H1 (cell line): ENCODE results near the gene RHEB. TPM values are rescaled to one million over a fixed set of nuclear protein-coding genes. Genes with fewer than 3 reads are reported as not detected.

ENCODE experiments used
- CTCF ChIA-PET: fragments of 300-600 bp; sonication (Branson Sonifier 250); formaldehyde crosslinking; loops from one replicate; lab custom pipeline; 2021; ENCODE audit not compliant: partially characterized antibody; lab: Charles Lee
- POLR2A ChIA-PET: fragments of 300-600 bp; sonication (Branson Sonifier 250); formaldehyde crosslinking; loops from one replicate; lab custom pipeline; 2021; ENCODE audit warnings: inconsistent platforms; ENCODE audit not compliant: partially characterized antibody; lab: Charles Lee
- DNase-seq, 2 experiments: peaks; one replicate each; pipeline versions ENCODE4 v3.0.0 to v3.0.0-alpha.2; 2010 to 2022; ENCODE audit warnings: low spot score in 2 of 2, low read depth in 1 of 2, mixed read lengths in 1 of 2
- FAIRE-seq: peaks from 2 replicates; lab custom pipeline; 2011; peaks lifted over from hg19 to GRCh38; lab: Jason Lieb, UNC
- H2AFZ ChIP-seq: 2 replicates; pipeline ENCODE4 v1.8.1; 2012; ENCODE audit warnings: low read length, inconsistent platforms
- H2AK5ac ChIP-seq: 2 replicates; pipeline ENCODE4 v1.6.1; 2013; ENCODE audit warnings: low read depth, low read length
- H2BK120ac ChIP-seq: replicated peaks from 2 replicates; pipeline ENCODE3; 2013; ENCODE audit warnings: low read depth, low read length, inconsistent platforms
- H2BK12ac ChIP-seq: 2 replicates; pipeline ENCODE4 v1.6.1; 2013; ENCODE audit warnings: low read depth, low read length
- H2BK15ac ChIP-seq: 2 replicates; pipeline ENCODE4 v1.6.1; 2013; ENCODE audit warnings: low read length
- H2BK20ac ChIP-seq: 2 replicates; pipeline ENCODE4 v1.6.1; 2013; ENCODE audit warnings: low read length
- H2BK5ac ChIP-seq: 2 replicates; pipeline ENCODE4 v1.6.1; 2013; ENCODE audit warnings: low read depth, low read length
- H3K14ac ChIP-seq: 2 replicates; pipeline ENCODE4 v1.6.1; 2013; ENCODE audit warnings: inconsistent platforms; ENCODE audit not compliant: insufficient read length
- H3K18ac ChIP-seq: 2 replicates; pipeline ENCODE4 v1.6.1; 2013; ENCODE audit warnings: low read length; ENCODE audit errors: extremely low read depth
- H3K23ac ChIP-seq: 2 replicates; pipeline ENCODE4 v1.6.1; 2013; ENCODE audit warnings: inconsistent platforms; ENCODE audit not compliant: insufficient read length
- H3K23me2 ChIP-seq: 2 replicates; pipeline ENCODE4 v1.6.1; 2013; ENCODE audit warnings: low read depth, low read length
- H3K27ac ChIP-seq: 2 replicates; pipeline ENCODE4 v1.6.1; 2011; ENCODE audit warnings: low read depth, low read length, inconsistent platforms
- H3K27me3 ChIP-seq, 4 experiments: replicated peaks in 1 of 4; 1 replicate in 1 of 4; 2 replicates in 3 of 4; pipeline versions ENCODE4 v1.6.1 to v1.8.1; 2011 to 2013; ENCODE audit warnings: low read length in 3 of 4, mild to moderate bottlenecking in 3 of 4, inconsistent platforms in 2 of 4, mixed read lengths in 2 of 4, moderate library complexity in 1 of 4; ENCODE audit not compliant: control insufficient read depth in 3 of 4, insufficient read depth in 3 of 4; ENCODE audit errors: extremely low read depth in 1 of 4
- H3K36me3 ChIP-seq, 4 experiments: 2 replicates each; pipeline versions ENCODE4 v1.6.1 to v1.8.1; 2011 to 2013; ENCODE audit warnings: mild to moderate bottlenecking in 4 of 4, low read length in 3 of 4, moderate library complexity in 2 of 4, control low read depth in 1 of 4, inconsistent platforms in 1 of 4; ENCODE audit not compliant: insufficient read depth in 4 of 4, control insufficient read depth in 2 of 4
- H3K4ac ChIP-seq: replicated peaks from 2 replicates; pipeline ENCODE3; 2013; ENCODE audit warnings: low read length, low read depth, mixed read lengths, inconsistent platforms; ENCODE audit not compliant: insufficient read length
- H3K4me1 ChIP-seq, 4 experiments: replicated peaks in 1 of 4; 1 replicate in 1 of 4; 2 replicates in 3 of 4; pipeline versions ENCODE4 v1.6.1 to v1.8.1; 2011 to 2013; ENCODE audit warnings: low read length in 3 of 4, inconsistent platforms in 2 of 4, mixed read lengths in 1 of 4; ENCODE audit not compliant: insufficient read depth in 4 of 4, control insufficient read depth in 3 of 4
- H3K4me2 ChIP-seq, 2 experiments: 2 replicates each; pipeline versions ENCODE4 v1.6.1 to v1.8.1; 2011 to 2013; ENCODE audit warnings: low read depth in 2 of 2, low read length in 2 of 2, control low read depth in 1 of 2, inconsistent platforms in 1 of 2, mild to moderate bottlenecking in 1 of 2; ENCODE audit not compliant: insufficient read depth in 1 of 2
- H3K4me3 ChIP-seq, 4 experiments: fragments of 200-600, 300-600 bp in 1 of 4; sonication (generic), shearing (Covaris generic), sonication (Bioruptor Twin) in 1 of 4; 2 replicates each; pipeline versions ENCODE4 v1.5.1 to v1.8.1; 2011 to 2016; ENCODE audit warnings: low read length in 4 of 4, low read depth in 3 of 4, control low read depth in 2 of 4, inconsistent platforms in 2 of 4, mild to moderate bottlenecking in 2 of 4, mixed read lengths in 1 of 4, moderate library complexity in 1 of 4; ENCODE audit not compliant: insufficient read depth in 2 of 4; ENCODE audit errors: extremely low read depth in 1 of 4
- H3K56ac ChIP-seq: replicated peaks from 2 replicates; pipeline ENCODE3; 2013; ENCODE audit warnings: low read depth, mild to moderate bottlenecking, mixed read lengths, low read length, inconsistent platforms; ENCODE audit not compliant: insufficient read length
- H3K79me1 ChIP-seq: 2 replicates; pipeline ENCODE4 v1.6.1; 2013; ENCODE audit warnings: low read depth, low read length, control low read depth
- H3K79me2 ChIP-seq, 2 experiments: 2 replicates each; pipeline versions ENCODE4 v1.6.1 to v1.8.1; 2012 to 2013; ENCODE audit warnings: low read length in 2 of 2, mild to moderate bottlenecking in 2 of 2, inconsistent platforms in 1 of 2; ENCODE audit not compliant: insufficient read depth in 2 of 2, control insufficient read depth in 1 of 2
- H3K9ac ChIP-seq, 4 experiments: replicated peaks in 1 of 4; 1 replicate in 1 of 4; 2 replicates in 3 of 4; pipeline versions ENCODE4 v1.6.1 to v1.8.1; 2011 to 2013; ENCODE audit warnings: low read depth in 3 of 4, low read length in 3 of 4, control low read depth in 2 of 4, mild to moderate bottlenecking in 2 of 4, moderate library complexity in 2 of 4, inconsistent platforms in 1 of 4; ENCODE audit errors: extremely low read depth in 1 of 4
- H3K9me3 ChIP-seq, 2 experiments: 2 replicates each; pipeline versions ENCODE4 v1.6.1 to v1.8.1; 2012 to 2013; ENCODE audit warnings: mild to moderate bottlenecking in 2 of 2, moderate library complexity in 2 of 2, control low read depth in 1 of 2, inconsistent platforms in 1 of 2, low read depth in 1 of 2, low read length in 1 of 2, mixed read lengths in 1 of 2; ENCODE audit not compliant: insufficient read depth in 2 of 2
- H4K20me1 ChIP-seq, 2 experiments: replicated peaks in 1 of 2; 2 replicates each; pipeline versions ENCODE3 to v1.8.1; 2011 to 2013; ENCODE audit warnings: inconsistent platforms in 2 of 2, low read length in 2 of 2, mild to moderate bottlenecking in 1 of 2; ENCODE audit not compliant: insufficient read depth in 2 of 2, control insufficient read depth in 1 of 2
- H4K5ac ChIP-seq: 2 replicates; pipeline ENCODE4 v1.6.1; 2013; ENCODE audit warnings: low read length, low read depth, mixed read lengths, inconsistent platforms; ENCODE audit not compliant: insufficient read length
- H4K8ac ChIP-seq: 2 replicates; pipeline ENCODE4 v1.8.0; 2013; ENCODE audit warnings: mild to moderate bottlenecking, moderate library complexity, low read length, inconsistent platforms; ENCODE audit not compliant: insufficient read depth; ENCODE audit errors: extremely low read depth
- H4K91ac ChIP-seq: replicated peaks from 2 replicates; pipeline ENCODE3; 2013; ENCODE audit warnings: low read length, mixed read lengths, inconsistent platforms; ENCODE audit not compliant: insufficient read length
- CBX5 ChIP-seq: fragments of 300-800, 300-1000 bp; sonication (generic); IDR thresholded peaks from 2 replicates; pipeline ENCODE4 v1.7.1; 2016; ENCODE audit warnings: antibody characterized with exemption, low read length, low read depth
- EZH2 ChIP-seq: fragments of 200-600 bp; sonication (generic); IDR thresholded peaks from 2 replicates; pipeline ENCODE4 v1.7.1; 2012; ENCODE audit warnings: low read depth, mild to moderate bottlenecking, moderate library complexity, low read length, inconsistent platforms; ENCODE audit not compliant: severe bottlenecking
- GTF2F1 ChIP-seq: IDR thresholded peaks from 2 replicates; pipeline ENCODE4 v1.6.1; 2012; ENCODE audit warnings: low read depth, low read length, improper control_type of control experiment, borderline replicate concordance
- HDAC2 ChIP-seq, 2 experiments: fragments of 300-600 bp in 1 of 2; sonication (generic) in 1 of 2; IDR thresholded peaks; 2 replicates each; pipeline ENCODE4 v1.6.1; 2011 to 2012; ENCODE audit warnings: low read depth in 2 of 2, low read length in 2 of 2, mild to moderate bottlenecking in 2 of 2, moderate library complexity in 2 of 2, borderline replicate concordance in 1 of 2, inconsistent platforms in 1 of 2
- JUN ChIP-seq: IDR thresholded peaks from 2 replicates; pipeline ENCODE4 v1.6.1; 2011; ENCODE audit warnings: low read depth, mild to moderate bottlenecking, improper control_type of control experiment, low read length
- RAD21 ChIP-seq, 2 experiments: IDR thresholded peaks in 1 of 2; conservative IDR thresholded peaks in 1 of 2; 2 replicates each; pipeline ENCODE4 v1.6.1; 2011; ENCODE audit warnings: low read depth in 2 of 2, low read length in 2 of 2, improper control_type of control experiment in 1 of 2, inconsistent platforms in 1 of 2, mild to moderate bottlenecking in 1 of 2, moderate library complexity in 1 of 2
- RXRA ChIP-seq: IDR thresholded peaks from 2 replicates; pipeline ENCODE4 v1.6.1; 2011; ENCODE audit warnings: low read depth, mild to moderate bottlenecking, low read length, moderate library complexity; ENCODE audit not compliant: insufficient read depth
- SIN3A ChIP-seq, 2 experiments: IDR thresholded peaks in 1 of 2; conservative IDR thresholded peaks in 1 of 2; 2 replicates each; pipeline ENCODE4 v1.6.1; 2011 to 2012; ENCODE audit warnings: low read length in 2 of 2, improper control_type of control experiment in 1 of 2, low read depth in 1 of 2, mild to moderate bottlenecking in 1 of 2
- SP4 ChIP-seq: IDR thresholded peaks from 2 replicates; pipeline ENCODE4 v1.6.1; 2012; ENCODE audit warnings: low read length, inconsistent platforms
- SUZ12 ChIP-seq: fragments of 200-600 bp; sonication (generic); IDR thresholded peaks from 2 replicates; pipeline ENCODE4 v1.6.1; 2012; ENCODE audit warnings: mild to moderate bottlenecking, inconsistent platforms, low read length, moderate library complexity, mixed read lengths
- TAF1 ChIP-seq: IDR thresholded peaks from 2 replicates; pipeline ENCODE4 v1.6.1; 2011; ENCODE audit warnings: mild to moderate bottlenecking, low read depth, low read length
- TAF7 ChIP-seq: optimal IDR thresholded peaks from 2 replicates; pipeline ENCODE3; 2011; ENCODE audit warnings: low read depth, mild to moderate bottlenecking, inconsistent platforms, low read length, moderate library complexity, borderline replicate concordance
- WGBS, 2 experiments: shearing (Covaris generic) in 1 of 2; methylation state at CpG; one replicate each; pipeline versions ENCODE4 v1.1.6 to v1.1.7; 2013 to 2015; ENCODE audit warnings: low lambda C conversion rate in 2 of 2, mixed read lengths in 2 of 2, inconsistent platforms in 1 of 2, low coverage in 1 of 2, missing lambda C conversion rate in 1 of 2; ENCODE audit not compliant: insufficient replicate concordance in 2 of 2, insufficient coverage in 1 of 2, insufficient read length in 1 of 2; ENCODE audit errors: extremely low coverage in 1 of 2, missing lambda C conversion rate in 1 of 2; 5-methylcytosine and 5-hydroxymethylcytosine counted together
- polyA plus RNA-seq, 7 experiments: library from polyadenylated mRNA; depleted of rRNA in 3 of 7; stranded (reverse) in 5 of 7; unstranded in 2 of 7; fragments of >200 nt in 5 of 7; fragments of 200-250 nt in 2 of 7; gene quantifications; 1 replicate in 5 of 7; 2 replicates in 1 of 7; 4 replicates in 1 of 7; pipeline versions ENCODE4 v1.2.1 to v1.2.3, GENCODE V29; 2011 to 2013; ENCODE audit warnings: missing spikeins in 2 of 7, mixed read lengths in 2 of 7
- total RNA-seq: library from RNA; stranded (reverse); fragmentation: NEBNext Ultra II Directional; extraction: Animal tissue kit (Norgen Biotek cat#: 25700); gene quantifications from 2 replicates; pipeline ENCODE4 v1.2.1, GENCODE V29; 2021

RHEB gene
- total and polyA plus RNA-seq, 2 of the 8 experiments (the other 6 are each of a cell fraction or from before 2014, with no cell fraction given), result 60.8 to 132 TPM

DNA sequence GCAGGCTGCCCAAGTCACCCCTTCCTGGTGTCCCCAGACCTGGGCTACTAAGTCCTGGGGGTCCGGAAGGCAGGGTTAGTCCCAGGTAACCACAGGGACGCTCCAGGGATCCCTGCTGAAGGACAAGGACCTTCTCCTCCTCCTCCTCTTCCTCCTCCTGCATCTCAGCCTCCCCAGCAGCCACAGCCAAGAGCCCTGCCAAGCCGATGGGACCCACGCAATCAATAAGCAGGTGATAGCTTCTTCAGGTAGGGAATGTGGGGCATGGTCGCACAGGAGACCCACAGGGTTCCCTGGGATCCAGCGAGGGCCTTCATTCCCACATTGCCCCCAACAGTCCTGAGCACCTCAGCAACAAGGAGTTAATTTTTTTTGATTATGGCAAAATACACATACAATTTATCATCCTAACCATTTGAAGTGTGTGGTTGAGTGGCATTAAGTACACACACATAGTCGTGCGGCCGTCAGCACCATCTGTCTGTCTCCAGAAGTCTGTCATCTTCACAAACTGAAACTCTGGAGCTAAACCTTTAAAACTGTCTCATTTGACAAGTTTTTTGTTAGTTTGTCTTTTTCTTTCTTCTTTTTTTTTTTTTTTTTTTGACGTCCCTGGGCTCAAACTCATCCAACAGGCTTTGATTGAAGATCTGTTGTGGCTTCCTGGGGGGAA is 91.9 kb downstream of the RHEB start:
- H3K4me3 ChIP-seq, result no peak overlapping the region
- no peak overlapping the region for H4K8ac ChIP-seq
- H3K79me2 ChIP-seq, result no peaks in the 10 kb centered on the region
- no peak overlapping the region for H2BK120ac ChIP-seq
- no peak overlapping the region for H2BK15ac ChIP-seq
- no peaks in the 10 kb centered on the region for H3K27me3 ChIP-seq
- DNase-seq (no peak), FAIRE-seq (no peak)
- no peak overlapping the region for H3K23ac ChIP-seq
- 87% methylated on average over 9 of the region's 10 CpGs; no CpG with 5 or more reads in 1 of the 2 experiments for WGBS, 2 experiments
- no peak overlapping the region for H3K4ac ChIP-seq
- no peak overlapping the region for H4K5ac ChIP-seq
- H3K27ac ChIP-seq, result no peak overlapping the region
- H2BK5ac ChIP-seq, result 0 out of 2 replicates have a peak overlapping the region, but pooled peaks have one; percentile 39
- no peaks in the 10 kb centered on the region for H3K79me1 ChIP-seq
- H2BK20ac ChIP-seq, result no peak overlapping the region
- no peak overlapping the region for H3K9ac ChIP-seq
- H3K18ac ChIP-seq, result no peak overlapping the region
- no peak overlapping the region for H2AK5ac ChIP-seq
- ChIA-PET POLR2A (interaction anchor here (0.8 kb wide), 1 partner anchor 10 kb away, joined by 3 read pairs; no protein-coding TSS in a partner anchor), CTCF (interaction anchor here (1.4 to 2.2 kb wide), 2 partner anchors 10 to 21 kb away, joined by 4 to 5 read pairs; no protein-coding TSS in a partner anchor)
- no peak overlapping the region for H2AFZ ChIP-seq
- H3K14ac ChIP-seq, result no peak overlapping the region
- peaks cover 5 to 20% (median 11%) of the 10 kb centered on the region in 4 experiments for H3K4me1 ChIP-seq
- no peak overlapping the region for H2BK12ac ChIP-seq
- H3K9me3 ChIP-seq, result no peaks in the 10 kb centered on the region
- H3K23me2 ChIP-seq, result no peaks in the 10 kb centered on the region
- no peaks in the 10 kb centered on the region for H4K20me1 ChIP-seq
- H3K4me2 ChIP-seq, result peak overlapping the region in 1 of 2 experiments; percentile 20; a peak in 1 of 4 replicates
- H3K56ac ChIP-seq, result no peak overlapping the region
- H4K91ac ChIP-seq, result no peak overlapping the region
- H3K36me3 ChIP-seq, result no peaks in the 10 kb centered on the region
- TF ChIP-seq CBX5 (no peak), GTF2F1 (no peak), RAD21 (IDR thresholded peaks at IDR 0.05 in 1 of 2, conservative IDR thresholded peaks at IDR 0.05 in 1 of 2; ENCODE audit: low read depth in 2 of 2, low read length in 2 of 2) (no peak), HDAC2 (IDR thresholded peaks at IDR 0.05; ENCODE audit: borderline replicate concordance in 1 of 2, low read depth in 2 of 2, low read length in 2 of 2) (no peak), TAF1 (no peak), SUZ12 (no peak), EZH2 (no peak), SP4 (no peak), RXRA (no peak), TAF7 (no peak), JUN (no peak), SIN3A (conservative IDR thresholded peaks at IDR 0.05 in 1 of 2, IDR thresholded peaks at IDR 0.05 in 1 of 2; ENCODE audit: low read depth in 1 of 2, low read length in 2 of 2) (no peak)
